NB4 (cell line): Measurements from ENCODE around the gene HIC1.

Experiments
- CTCF ChIP-seq: IDR thresholded peaks from one replicate; pipeline ENCODE4 v1.5.1; 2012; ENCODE audit warnings: low read depth, low read length
- MAX ChIP-seq: IDR thresholded peaks from 2 replicates; pipeline ENCODE4 v1.6.1; 2011; ENCODE audit warnings: low read depth, low read length
- MYC ChIP-seq: IDR thresholded peaks from 2 replicates; pipeline ENCODE4 v1.6.1; 2011; ENCODE audit warnings: low read depth, low read length
- POLR2A ChIP-seq: IDR thresholded peaks from 2 replicates; pipeline ENCODE4 v1.6.1; 2011; ENCODE audit warnings: mild to moderate bottlenecking; ENCODE audit not compliant: insufficient read length; ENCODE audit errors: extremely low read depth

GRCh38 chr17:2082003-2082781 is 27.3 kb downstream of the HIC1 start:
- TF ChIP-seq CTCF (no peak), MAX (no peak), POLR2A (no peak), MYC (no peak)
